B cell (primary cell): Measurements from ENCODE around the gene NANOGP8. TPM values are rescaled to one million over a fixed set of nuclear protein-coding genes. Genes with fewer than 3 reads are reported as not detected.
A peak's percentile ranks its signal among the peaks of the same experiment; 100 is the strongest.

Experiments
- ATAC-seq: fragments of 200-7000 bp; cut with Tn5 transposase; one replicate; pipeline ENCODE4 v1.10.0; 2021; ENCODE audit warnings: low read depth, mild to moderate bottlenecking, moderate number of reproducible peaks, moderate library complexity
- CTCF ChIA-PET: fragments of 350-600 bp; sonication (Branson Sonifier 250); formaldehyde crosslinking; loops from one replicate; lab custom pipeline; 2021; ENCODE audit warnings: antibody characterized with exemption, inconsistent platforms; lab: Charles Lee
- POLR2A ChIA-PET: fragments of 350-600 bp; sonication (Branson Sonifier 250); formaldehyde crosslinking; loops from one replicate; lab custom pipeline; 2021; ENCODE audit warnings: antibody characterized with exemption; lab: Charles Lee
- DNase-seq: peaks from one replicate; pipeline ENCODE4 v3.0.0; 2013
- H2AFZ ChIP-seq: 2 replicates; pipeline ENCODE4 v1.6.1; 2012; ENCODE audit warnings: mild to moderate bottlenecking, low read depth, low read length; ENCODE audit not compliant: insufficient read depth, poor library complexity, severe bottlenecking
- H3K27ac ChIP-seq, 2 donors: 1 replicate in 1 of 2; 2 replicates in 1 of 2; pipeline ENCODE4 v1.5.1; 2012 to 2013; ENCODE audit warnings: low read length in 2 of 2, mild to moderate bottlenecking in 2 of 2, moderate library complexity in 1 of 2
- H3K27me3 ChIP-seq, 4 experiments: fragments of 200-600 bp in 1 of 4; sonication (generic) in 1 of 4; replicated peaks in 1 of 4; 1 replicate in 2 of 4; 2 replicates in 2 of 4; pipeline versions ENCODE4 v1.6.1 to v1.7.0; 2013 to 2016; ENCODE audit warnings: low read length in 3 of 4, mild to moderate bottlenecking in 2 of 4, mixed read lengths in 1 of 4, moderate library complexity in 1 of 4; ENCODE audit not compliant: insufficient read depth in 4 of 4, control insufficient read depth in 3 of 4; ENCODE audit errors: control extremely low read depth in 1 of 4
- H3K36me3 ChIP-seq, 2 experiments: replicated peaks in 1 of 2; 1 replicate in 1 of 2; 2 replicates in 1 of 2; pipeline versions ENCODE4 v1.6.1 to v1.7.1; 2013; ENCODE audit warnings: low read length in 1 of 2; ENCODE audit not compliant: insufficient read depth in 2 of 2, control insufficient read depth in 1 of 2; ENCODE audit errors: control extremely low read depth in 1 of 2, extremely low read depth in 1 of 2
- H3K4me1 ChIP-seq, 2 donors: fragments of 200-600 bp in 1 of 2; sonication (generic) in 1 of 2; 1 replicate in 1 of 2; 2 replicates in 1 of 2; pipeline versions ENCODE4 v1.5.1 to v1.6.1; 2013 to 2017; ENCODE audit warnings: low read length in 2 of 2; ENCODE audit not compliant: control insufficient read depth in 2 of 2, insufficient read depth in 2 of 2
- H3K4me2 ChIP-seq: replicated peaks from 2 replicates; pipeline ENCODE3; 2012; ENCODE audit warnings: mild to moderate bottlenecking, low read depth, low read length; ENCODE audit not compliant: poor library complexity, severe bottlenecking
- H3K4me3 ChIP-seq, 5 experiments: fragments of 200-600 bp in 1 of 5; sonication (generic) in 1 of 5; 1 replicate in 3 of 5; 2 replicates in 2 of 5; pipeline versions ENCODE4 v1.5.1 to v1.7.0; 2011 to 2016; ENCODE audit warnings: low read length in 4 of 5, mild to moderate bottlenecking in 4 of 5, low read depth in 2 of 5, control low read depth in 1 of 5, moderate library complexity in 1 of 5; ENCODE audit not compliant: insufficient read depth in 1 of 5; ENCODE audit errors: control extremely low read depth in 1 of 5, extremely low read depth in 1 of 5
- H3K79me2 ChIP-seq: fragments of 200-600 bp; sonication (generic); one replicate; pipeline ENCODE4 v1.6.0; 2016; ENCODE audit warnings: low read length; ENCODE audit not compliant: control insufficient read depth, insufficient read depth
- H3K9ac ChIP-seq: fragments of 200-600 bp; sonication (generic); 2 replicates; pipeline ENCODE4 v1.6.1; 2017; ENCODE audit warnings: mild to moderate bottlenecking, low read length, moderate library complexity
- H3K9me3 ChIP-seq, 3 donors: one replicate each; pipeline versions ENCODE4 v1.6.1 to v1.7.1; 2013; ENCODE audit warnings: low read length in 2 of 3; ENCODE audit not compliant: control insufficient read depth in 2 of 3, insufficient read depth in 1 of 3; ENCODE audit errors: control extremely low read depth in 1 of 3
- H4K20me1 ChIP-seq: 2 replicates; pipeline ENCODE4 v1.6.0; 2012; ENCODE audit warnings: mild to moderate bottlenecking, low read length; ENCODE audit not compliant: insufficient read depth, control insufficient read depth, poor library complexity, severe bottlenecking
- H3K27ac Mint-ChIP-seq: one replicate; pipeline ENCODE4 v1.8.0; 2021; ENCODE audit warnings: mixed read lengths
- H3K27me3 Mint-ChIP-seq: one replicate; pipeline ENCODE4 v1.8.0; 2021; ENCODE audit warnings: mixed read lengths
- H3K4me1 Mint-ChIP-seq: one replicate; pipeline ENCODE4 v1.8.0; 2021; ENCODE audit warnings: mixed read lengths
- H3K4me3 Mint-ChIP-seq: one replicate; pipeline ENCODE4 v1.8.0; 2021; ENCODE audit warnings: mixed read lengths
- H3K9me3 Mint-ChIP-seq: one replicate; pipeline ENCODE4 v1.8.0; 2022; ENCODE audit warnings: mixed read lengths; ENCODE audit not compliant: insufficient read depth
- CTCF ChIP-seq: fragments of 200-600 bp; IDR thresholded peaks from one replicate; pipeline ENCODE4 v1.8.0; 2022; ENCODE audit warnings: antibody characterized with exemption, mild to moderate bottlenecking
- EZH2 ChIP-seq: IDR thresholded peaks from 2 replicates; pipeline ENCODE4 v1.6.1; 2012; ENCODE audit warnings: borderline replicate concordance, low read depth, mild to moderate bottlenecking, moderate library complexity, low read length; ENCODE audit not compliant: insufficient read depth, poor library complexity, severe bottlenecking
- WGBS: methylation state at CpG from one replicate; pipeline ENCODE4 v1.1.5; 2013; ENCODE audit warnings: missing lambda C conversion rate; ENCODE audit not compliant: insufficient coverage; 5-methylcytosine and 5-hydroxymethylcytosine counted together
- intact Hi-C: fragments of 100-400 bp; cut with micrococcal nuclease; formaldehyde crosslinking; loops from one replicate; pipeline ENCODE4 v1.10.0; 2022
- polyA plus RNA-seq: library from polyadenylated mRNA; depleted of rRNA; stranded (reverse); fragments of >200 nt; gene quantifications from 2 replicates; pipeline ENCODE4 v1.2.3, GENCODE V29; 2012
- total RNA-seq, 2 donors: library from RNA; stranded (reverse); fragments of 120-200 nt in 1 of 2; gene quantifications; 1 replicate in 1 of 2; 2 replicates in 1 of 2; pipeline versions ENCODE4 v1.2.3 to v1.2.4, GENCODE V29; 2013 to 2022

NANOGP8 gene
- total and polyA plus RNA-seq, 2 donors (not counting 1 experiment from before 2014, with no cell fraction given) = 0.18 TPM; not detected in 1

- CTCF ChIA-PET = no interaction called here
- Histone ChIP-seq H3K4me1 (peaks cover 0 to 4% of the 10 kb centered on the region in 2 donors), H3K4me2 (no peak overlapping the region), H3K9ac (no peak overlapping the region), H3K79me2 (no peaks in the 10 kb centered on the region), H3K36me3 (no peaks in the 10 kb centered on the region), H3K27me3 (no peaks in the 10 kb centered on the region), H2AFZ (peak overlapping the region; percentile 54), H4K20me1 (no peaks in the 10 kb centered on the region), H3K27ac (no peak overlapping the region), H3K9me3 (no peaks in the 10 kb centered on the region), H3K4me3 (no peak overlapping the region)
- Mint-ChIP-seq H3K27me3 (no peaks in the 10 kb centered on the region), H3K4me3 (no peak overlapping the region), H3K4me1 (peaks cover 2% of the 10 kb centered on the region), H3K27ac (no peak overlapping the region), H3K9me3 (no peaks in the 10 kb centered on the region)
- DNase-seq = no peak
- POLR2A ChIA-PET = no interaction called here
- ATAC-seq = no peak
- no peak for TF ChIP-seq CTCF
- TF ChIP-seq EZH2 = no peak
- intact Hi-C loops = no loop called here
- 9% methylated on average over 1 of the region's 2 CpGs for WGBS
Measured at GRCh38 chr15:35043373-35044095, 41.6 kb downstream of the NANOGP8 start.
